Retinal pigment epithelial cell (primary cell): ENCODE measurements around the gene PWP1.
"Not testable (repeated sequence)": the region's sequence is repeated elsewhere in the genome, so short reads cannot be mapped to it uniquely, and the experiment has no call there.

Experiments used
- DNase-seq: peaks from one replicate; pipeline ENCODE4 v3.0.0-alpha.2; 2010; ENCODE audit warnings: low read depth
- H3K4me3 ChIP-seq: 2 replicates; pipeline ENCODE4 v1.5.1; 2011; ENCODE audit warnings: mild to moderate bottlenecking, low read length, control low read depth, moderate library complexity
- CTCF ChIP-seq: conservative IDR thresholded peaks from 2 replicates; pipeline ENCODE4 v1.5.1; 2011; ENCODE audit warnings: low read depth, low read length, control low read depth, inconsistent platforms

The PWP1 gene

GRCh38 chr12:107704041-107704440 is 18.4 kb downstream of the PWP1 start:
- DNase-seq, result no peak
- H3K4me3 ChIP-seq, result no peak overlapping the region
- no peak for TF ChIP-seq CTCF

GRCh38 chr12:107705522-107705921 is 19.9 kb downstream of the PWP1 start:
- DNase-seq, H3K4me3 ChIP-seq: not testable (repeated sequence)

GRCh38 chr12:107715780-107716179 is 30.2 kb downstream of the PWP1 start:
- TF ChIP-seq CTCF, result no peak
- no peak for DNase-seq
- no peak overlapping the region for H3K4me3 ChIP-seq

GRCh38 chr12:107718606-107719005 is 33.0 kb downstream of the PWP1 start:
- no peak for TF ChIP-seq CTCF
- H3K4me3 ChIP-seq, result no peak overlapping the region
- no peak for DNase-seq

GRCh38 chr12:107727327-107727726 is 41.7 kb downstream of the PWP1 start:
- not testable (repeated sequence) for DNase-seq, H3K4me3 ChIP-seq

GRCh38 chr12:107727742-107728141 is 42.1 kb downstream of the PWP1 start:
- not testable (repeated sequence) for DNase-seq, H3K4me3 ChIP-seq

GRCh38 chr12:107730618-107731341 is 45.2 kb downstream of the PWP1 start:
- TF ChIP-seq CTCF, result no peak
- no peak overlapping the region for H3K4me3 ChIP-seq
- no peak for DNase-seq

GRCh38 chr12:107731366-107731765 is 45.8 kb downstream of the PWP1 start:
- no peak for DNase-seq
- no peak for TF ChIP-seq CTCF
- H3K4me3 ChIP-seq, result no peak overlapping the region

- no peak for DNase-seq
- TF ChIP-seq CTCF, result no peak
- H3K4me3 ChIP-seq, result no peak overlapping the region
These were observed 46.8 kb downstream of the PWP1 start for GRCh38 chr12:107732365-107732764.
